GM11168 (cell line): ENCODE results near the gene TRAPPC11.
"Not testable (repeated sequence)": the region's sequence is repeated elsewhere in the genome, so short reads cannot be mapped to it uniquely, and the experiment has no call there.

Experiments used
- in situ Hi-C: fragments of 300-500 bp; cut with MboI; formaldehyde crosslinking; loops from one replicate; pipeline ENCODE4 v1.12.0; 2022; ENCODE audit warnings: low sequenced_read_pairs; ENCODE audit not compliant: unreplicated experiment

TRAPPC11 gene

GRCh38 chr4:183716302-183716701 lies 57.2 kb downstream of the TRAPPC11 start:
- in situ Hi-C loops, result no loop called here

- in situ Hi-C loops, result no loop called here
These were observed 59.8 kb downstream of the TRAPPC11 start for GRCh38 chr4:183718876-183719275.

- in situ Hi-C loops, result no loop called here
These were observed 62.4 kb downstream of the TRAPPC11 start for GRCh38 chr4:183721207-183722081.

- in situ Hi-C loops, result no loop called here
These were observed 63.9 kb downstream of the TRAPPC11 start for GRCh38 chr4:183722731-183723560.

- in situ Hi-C loops, result no loop called here
These were observed 64.6 kb downstream of the TRAPPC11 start for GRCh38 chr4:183723561-183724228.

- in situ Hi-C loops, result not testable (repeated sequence)
These were observed 66.5 kb downstream of the TRAPPC11 start for GRCh38 chr4:183725585-183725984.

- in situ Hi-C loops, result no loop called here
These were observed 68.4 kb downstream of the TRAPPC11 start for GRCh38 chr4:183727482-183727881.

GRCh38 chr4:183728223-183729068 lies 69.4 kb downstream of the TRAPPC11 start:
- in situ Hi-C loops, result no loop called here

GRCh38 chr4:183729069-183729406 lies 69.9 kb downstream of the TRAPPC11 start:
- in situ Hi-C loops, result no loop called here

GRCh38 chr4:183729430-183730328 lies 70.6 kb downstream of the TRAPPC11 start:
- in situ Hi-C loops, result no loop called here

GRCh38 chr4:183732296-183732695 lies 73.2 kb downstream of the TRAPPC11 start:
- in situ Hi-C loops, result no loop called here

- in situ Hi-C loops, result no loop called here
These were observed 74.1 kb downstream of the TRAPPC11 start for GRCh38 chr4:183733181-183733580.

GRCh38 chr4:183738081-183738673 lies 79.1 kb downstream of the TRAPPC11 start:
- in situ Hi-C loops, result no loop called here

- in situ Hi-C loops, result no loop called here
These were observed 79.9 kb downstream of the TRAPPC11 start for GRCh38 chr4:183738961-183739360.

- in situ Hi-C loops, result no loop called here
These were observed 87.5 kb downstream of the TRAPPC11 start for GRCh38 chr4:183746305-183747229.

GRCh38 chr4:183747380-183747779 lies 88.3 kb downstream of the TRAPPC11 start:
- in situ Hi-C loops, result no loop called here

- in situ Hi-C loops, result no loop called here
These were observed 89.0 kb downstream of the TRAPPC11 start for GRCh38 chr4:183747931-183748670.
